ENCODE data around the gene SLC25A21. TPM values are rescaled to one million over a fixed set of nuclear protein-coding genes. Genes with fewer than 3 reads are reported as not detected.
"Not testable (repeated sequence)": the region's sequence is repeated elsewhere in the genome, so short reads cannot be mapped to it uniquely, and the experiment has no call there.

Gene SLC25A21
- 1.8 to 3.7 TPM (median 2.3 TPM) in 3 replicates for total RNA-seq

- H3K9me3 Mint-ChIP-seq = no peaks in the 10 kb centered on the region
- DNase-seq (ENCODE audit: low spot score in 2 of 2, unreplicated experiment in 2 of 2) = peak; percentile 38 to 72
- H3K4me3 Mint-ChIP-seq = peak within 1 kb of the TSS; percentile 94
- H3K27ac Mint-ChIP-seq = peak within 1 kb of the TSS; percentile 98
- no peak for TF ChIP-seq CTCF (IDR thresholded peaks at IDR 0.05; ENCODE audit: unreplicated experiment)
- peaks cover 22% of the 10 kb centered on the region for H3K4me1 Mint-ChIP-seq
- H3K27me3 Mint-ChIP-seq (ENCODE audit: low read depth) = peaks cover 2% of the 10 kb centered on the region
- no peaks in the 10 kb centered on the region for H3K36me3 Mint-ChIP-seq
Measured at GRCh38 chr14:37172024-37172869, at the start of gene SLC25A21. SLC25A21 (minus strand) TSS chr14:37172606.

- H3K27ac Mint-ChIP-seq = no peak overlapping the region
- TF ChIP-seq CTCF (IDR thresholded peaks at IDR 0.05; ENCODE audit: unreplicated experiment) = no peak
- no peak for DNase-seq (ENCODE audit: low spot score in 2 of 2, unreplicated experiment in 2 of 2)
- H3K36me3 Mint-ChIP-seq = peaks cover 46% of the 10 kb centered on the region
- H3K4me1 Mint-ChIP-seq = no peaks in the 10 kb centered on the region
- no peaks in the 10 kb centered on the region for H3K27me3 Mint-ChIP-seq (ENCODE audit: low read depth)
- H3K9me3 Mint-ChIP-seq = peaks cover 48% of the 10 kb centered on the region
- no peak overlapping the region for H3K4me3 Mint-ChIP-seq
Measured at GRCh38 chr14:37221073-37221472, 48.7 kb upstream of the SLC25A21 start.

- peaks cover 48% of the 10 kb centered on the region for H3K36me3 Mint-ChIP-seq
- no peak for DNase-seq (ENCODE audit: low spot score in 2 of 2, unreplicated experiment in 2 of 2)
- H3K4me1 Mint-ChIP-seq = no peaks in the 10 kb centered on the region
- peaks cover 55% of the 10 kb centered on the region for H3K9me3 Mint-ChIP-seq
- H3K4me3 Mint-ChIP-seq = no peak overlapping the region
- TF ChIP-seq CTCF (IDR thresholded peaks at IDR 0.05; ENCODE audit: unreplicated experiment) = no peak
- H3K27me3 Mint-ChIP-seq (ENCODE audit: low read depth) = no peaks in the 10 kb centered on the region
- H3K27ac Mint-ChIP-seq = no peak overlapping the region
Measured at GRCh38 chr14:37215345-37215744, 42.9 kb upstream of the SLC25A21 start.

- Mint-ChIP-seq H3K4me1 (no peaks in the 10 kb centered on the region), H3K4me3 (no peak overlapping the region), H3K27me3 (ENCODE audit: low read depth) (no peaks in the 10 kb centered on the region)
Measured at GRCh38 chr14:37213016-37213415, 40.6 kb upstream of the SLC25A21 start.

GRCh38 chr14:37210448-37210847, 38.0 kb upstream of the SLC25A21 start:
- DNase-seq (ENCODE audit: low spot score in 2 of 2, unreplicated experiment in 2 of 2) = no peak
- H3K36me3 Mint-ChIP-seq = peaks cover 60% of the 10 kb centered on the region
- no peak overlapping the region for H3K4me3 Mint-ChIP-seq
- H3K9me3 Mint-ChIP-seq = peaks cover 56% of the 10 kb centered on the region
- no peak for TF ChIP-seq CTCF (IDR thresholded peaks at IDR 0.05; ENCODE audit: unreplicated experiment)
- H3K27me3 Mint-ChIP-seq (ENCODE audit: low read depth) = no peaks in the 10 kb centered on the region
- no peak overlapping the region for H3K27ac Mint-ChIP-seq
- H3K4me1 Mint-ChIP-seq = no peaks in the 10 kb centered on the region

More at GRCh38 chr14:37213016-37213415, 40.6 kb upstream of the SLC25A21 start:
- H3K27ac Mint-ChIP-seq = no peak overlapping the region
- H3K9me3 Mint-ChIP-seq = peaks cover 62% of the 10 kb centered on the region
- H3K36me3 Mint-ChIP-seq = peaks cover 57% of the 10 kb centered on the region
- no peak for TF ChIP-seq CTCF (IDR thresholded peaks at IDR 0.05; ENCODE audit: unreplicated experiment)
- no peak for DNase-seq (ENCODE audit: low spot score in 2 of 2, unreplicated experiment in 2 of 2)

- not testable (repeated sequence) for H3K4me1 Mint-ChIP-seq; H3K27me3 Mint-ChIP-seq (ENCODE audit: low read depth); H3K27ac Mint-ChIP-seq
Measured at GRCh38 chr14:37209617-37210016, 37.2 kb upstream of the SLC25A21 start.

GRCh38 chr14:37205623-37206605, 33.5 kb upstream of the SLC25A21 start:
- H3K27me3 Mint-ChIP-seq (ENCODE audit: low read depth); H3K27ac Mint-ChIP-seq; H3K4me1 Mint-ChIP-seq; DNase-seq (ENCODE audit: low spot score in 2 of 2, unreplicated experiment in 2 of 2); H3K4me3 Mint-ChIP-seq: not testable (repeated sequence)
- Mint-ChIP-seq H3K36me3 (peaks cover 37% of the 10 kb centered on the region), H3K9me3 (peaks cover 34% of the 10 kb centered on the region)

More at GRCh38 chr14:37209617-37210016, 37.2 kb upstream of the SLC25A21 start:
- not testable (repeated sequence) for DNase-seq (ENCODE audit: low spot score in 2 of 2, unreplicated experiment in 2 of 2); H3K4me3 Mint-ChIP-seq
- peaks cover 58% of the 10 kb centered on the region for H3K36me3 Mint-ChIP-seq
- H3K9me3 Mint-ChIP-seq = peaks cover 53% of the 10 kb centered on the region
